ENCODE data around the gene CDK5RAP1. TPM values are rescaled to one million over a fixed set of nuclear protein-coding genes. Genes with fewer than 3 reads are reported as not detected.
"Not testable (repeated sequence)": the region's sequence is repeated elsewhere in the genome, so short reads cannot be mapped to it uniquely, and the experiment has no call there.

Gene CDK5RAP1
- total RNA-seq, 1 donor from 2014 or later = 59.6 TPM

- Mint-ChIP-seq H3K27ac (no peak overlapping the region), H3K27me3 (no peaks in the 10 kb centered on the region), H3K36me3 (ENCODE audit: insufficient read depth) (peaks cover 1% of the 10 kb centered on the region), H3K4me1 (ENCODE audit: low read depth) (peaks cover 16% of the 10 kb centered on the region), H3K9me3 (ENCODE audit: low read depth) (no peaks in the 10 kb centered on the region), H3K4me3 (ENCODE audit: low read depth) (peak overlapping the region; percentile 93)
- no peak for TF ChIP-seq CTCF (IDR thresholded peaks at IDR 0.05; ENCODE audit: unreplicated experiment)
- no peak for DNase-seq (ENCODE audit: low spot score, unreplicated experiment)
These were observed 1.4 kb downstream of the CDK5RAP1 start for GRCh38 chr20:33399924-33400323.

- Mint-ChIP-seq H3K27ac (no peak overlapping the region), H3K9me3 (ENCODE audit: low read depth) (no peaks in the 10 kb centered on the region), H3K4me3 (ENCODE audit: low read depth) (no peak overlapping the region), H3K36me3 (ENCODE audit: insufficient read depth) (peaks cover 34% of the 10 kb centered on the region), H3K27me3 (no peaks in the 10 kb centered on the region), H3K4me1 (ENCODE audit: low read depth) (no peaks in the 10 kb centered on the region)
- peak; percentile 15 for TF ChIP-seq CTCF (IDR thresholded peaks at IDR 0.05; ENCODE audit: unreplicated experiment)
- DNase-seq (ENCODE audit: low spot score, unreplicated experiment) = no peak
These were observed 6.6 kb downstream of the CDK5RAP1 start for GRCh38 chr20:33394718-33395117.

DNA sequence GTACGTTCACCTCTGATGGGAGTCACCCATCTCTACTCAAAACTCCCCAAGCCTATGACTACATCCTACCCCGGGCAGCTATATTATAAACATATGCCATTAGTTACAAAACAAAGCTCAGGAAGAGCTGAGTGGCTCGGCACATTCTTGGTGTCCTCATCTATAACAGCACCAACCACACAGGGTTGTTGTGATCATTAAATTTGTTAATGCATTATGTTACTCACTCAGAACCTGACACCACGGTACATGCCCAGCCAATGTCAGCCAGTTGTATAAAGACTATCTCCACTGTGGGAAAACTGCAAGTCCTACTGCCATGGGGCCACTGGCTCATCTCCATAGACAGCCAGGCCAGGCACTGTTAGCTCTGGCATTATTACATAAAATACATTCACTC, 7.7 kb downstream of the CDK5RAP1 start:
- no peak for TF ChIP-seq CTCF (IDR thresholded peaks at IDR 0.05; ENCODE audit: unreplicated experiment)
- no peak for DNase-seq (ENCODE audit: low spot score, unreplicated experiment)
- H3K9me3 Mint-ChIP-seq (ENCODE audit: low read depth) = no peaks in the 10 kb centered on the region
- no peaks in the 10 kb centered on the region for H3K27me3 Mint-ChIP-seq
- no peaks in the 10 kb centered on the region for H3K4me1 Mint-ChIP-seq (ENCODE audit: low read depth)
- H3K27ac Mint-ChIP-seq = peak overlapping the region; percentile 36
- H3K36me3 Mint-ChIP-seq (ENCODE audit: insufficient read depth) = peaks cover 38% of the 10 kb centered on the region
- H3K4me3 Mint-ChIP-seq (ENCODE audit: low read depth) = no peak overlapping the region

DNA sequence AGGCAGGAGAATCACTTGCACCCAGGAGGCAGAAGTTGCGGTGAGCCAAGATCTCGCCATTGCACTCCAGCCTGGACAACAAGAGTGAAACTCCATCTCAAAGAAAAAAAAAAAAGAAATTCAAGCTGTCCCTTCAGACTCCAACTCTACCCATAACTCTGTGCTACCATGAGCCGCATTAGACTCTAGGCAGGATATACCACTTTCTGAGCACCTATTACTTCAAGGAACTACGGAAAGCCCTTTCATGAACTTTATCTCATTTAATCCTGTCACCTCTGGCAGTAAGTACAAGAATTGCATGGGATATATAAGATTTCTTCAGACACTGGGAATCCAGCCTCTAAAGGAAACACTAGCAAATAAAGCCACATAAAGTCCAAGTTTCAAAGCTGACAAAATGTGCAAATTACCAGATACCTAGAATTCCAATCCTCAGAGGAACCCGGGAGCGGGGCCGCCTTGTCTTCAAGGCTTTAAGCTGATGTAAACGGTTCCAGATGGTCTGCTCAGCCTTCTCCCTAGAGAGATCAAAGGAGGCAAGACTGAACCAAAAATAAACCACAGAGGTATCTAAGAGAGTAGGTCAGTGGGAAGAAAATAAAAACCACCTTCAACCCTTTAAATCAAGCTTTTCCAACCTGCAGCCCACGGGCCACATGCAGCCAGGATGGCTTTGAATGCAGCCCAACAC, 9.4 kb downstream of the CDK5RAP1 start:
- no peaks in the 10 kb centered on the region for H3K4me1 Mint-ChIP-seq (ENCODE audit: low read depth)
- DNase-seq (ENCODE audit: low spot score, unreplicated experiment) = no peak
- H3K9me3 Mint-ChIP-seq (ENCODE audit: low read depth) = no peaks in the 10 kb centered on the region
- no peak for TF ChIP-seq CTCF (IDR thresholded peaks at IDR 0.05; ENCODE audit: unreplicated experiment)
- no peaks in the 10 kb centered on the region for H3K27me3 Mint-ChIP-seq
- H3K27ac Mint-ChIP-seq = no peak overlapping the region
- peaks cover 44% of the 10 kb centered on the region for H3K36me3 Mint-ChIP-seq (ENCODE audit: insufficient read depth)
- H3K4me3 Mint-ChIP-seq (ENCODE audit: low read depth) = no peak overlapping the region

- not testable (repeated sequence) for H3K4me3 Mint-ChIP-seq (ENCODE audit: low read depth); DNase-seq (ENCODE audit: low spot score, unreplicated experiment); H3K27ac Mint-ChIP-seq; H3K4me1 Mint-ChIP-seq (ENCODE audit: low read depth); H3K27me3 Mint-ChIP-seq; H3K9me3 Mint-ChIP-seq (ENCODE audit: low read depth)
- peaks cover 50% of the 10 kb centered on the region for H3K36me3 Mint-ChIP-seq (ENCODE audit: insufficient read depth)
These were observed 12.0 kb downstream of the CDK5RAP1 start for GRCh38 chr20:33389326-33389725.

DNA sequence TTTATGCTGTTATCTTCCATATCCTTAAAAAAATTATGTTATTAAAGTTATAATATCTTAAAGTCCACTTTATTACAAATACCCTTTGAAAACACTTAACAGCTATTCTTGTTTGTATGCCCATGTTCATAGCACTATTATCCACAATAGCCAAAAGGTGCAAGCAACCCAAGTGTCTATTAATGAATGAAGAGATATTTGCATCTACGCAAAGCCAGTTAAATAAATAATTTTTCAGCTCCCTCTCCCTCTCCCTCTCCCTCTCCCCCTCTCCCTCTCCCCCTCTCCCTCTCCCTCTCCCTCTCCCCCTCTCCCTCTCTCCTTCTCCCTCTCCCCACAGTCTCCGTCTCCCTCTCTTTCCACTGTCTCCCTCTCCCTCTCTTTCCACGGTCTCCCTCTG, 13.1 kb downstream of the CDK5RAP1 start:
- Mint-ChIP-seq H3K27ac (no peak overlapping the region), H3K9me3 (ENCODE audit: low read depth) (no peaks in the 10 kb centered on the region), H3K27me3 (no peaks in the 10 kb centered on the region), H3K4me3 (ENCODE audit: low read depth) (no peak overlapping the region), H3K36me3 (ENCODE audit: insufficient read depth) (peaks cover 47% of the 10 kb centered on the region), H3K4me1 (ENCODE audit: low read depth) (no peaks in the 10 kb centered on the region)
- no peak for DNase-seq (ENCODE audit: low spot score, unreplicated experiment)
- TF ChIP-seq CTCF (IDR thresholded peaks at IDR 0.05; ENCODE audit: unreplicated experiment) = no peak

Measured in progenitor cell of endocrine pancreas (in vitro differentiated cells).